Activated CD4-positive, CD25-positive, alpha-beta regulatory T cell treated with anti-CD3 and anti-CD28 coated beads, Interleukin-2, amount 50 U/mL, for 16 hours (primary cell): ENCODE data around the gene GAS2.

ENCODE experiments used
- DNase-seq: peaks from one replicate; pipeline ENCODE4 v3.0.0-alpha.2; 2020; ENCODE audit warnings: low read depth, low spot score

Gene GAS2

GRCh38 chr11:22671751-22672150, 5.3 kb downstream of the GAS2 start:
- DNase-seq, result no peak

- no peak for DNase-seq
Observed at GRCh38 chr11:22674470-22675439, 8.3 kb downstream of the GAS2 start.

GRCh38 chr11:22677153-22677903, 10.9 kb downstream of the GAS2 start:
- DNase-seq, result no peak

- no peak for DNase-seq
Observed at GRCh38 chr11:22680628-22681027, 14.2 kb downstream of the GAS2 start.

DNA sequence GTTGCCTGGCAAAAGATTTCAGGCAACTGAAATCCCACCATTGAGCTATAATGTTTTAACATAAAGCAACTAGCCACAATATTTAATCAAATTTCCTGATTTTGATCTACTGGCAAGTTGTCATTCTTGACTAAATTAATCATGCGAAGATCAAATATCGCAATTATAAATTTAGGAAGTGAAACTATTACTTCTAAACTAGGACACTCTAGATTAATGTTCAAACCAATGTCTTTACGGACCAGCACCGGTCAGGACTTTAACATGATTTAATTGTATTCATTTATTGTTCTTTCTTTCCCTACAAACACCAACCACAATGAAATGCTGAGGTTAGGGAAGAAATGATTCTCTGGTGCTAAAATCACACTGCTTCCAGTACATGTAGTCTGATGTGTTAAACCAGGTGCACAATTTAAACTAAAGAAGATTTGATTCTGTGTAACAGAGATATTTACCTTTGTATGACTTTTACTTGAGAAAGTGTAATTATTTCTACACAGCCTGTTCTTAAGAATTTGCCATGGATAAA, 14.9 kb downstream of the GAS2 start:
- no peak for DNase-seq

- DNase-seq, result no peak
Observed at GRCh38 chr11:22684082-22684481, 17.7 kb downstream of the GAS2 start.

DNA sequence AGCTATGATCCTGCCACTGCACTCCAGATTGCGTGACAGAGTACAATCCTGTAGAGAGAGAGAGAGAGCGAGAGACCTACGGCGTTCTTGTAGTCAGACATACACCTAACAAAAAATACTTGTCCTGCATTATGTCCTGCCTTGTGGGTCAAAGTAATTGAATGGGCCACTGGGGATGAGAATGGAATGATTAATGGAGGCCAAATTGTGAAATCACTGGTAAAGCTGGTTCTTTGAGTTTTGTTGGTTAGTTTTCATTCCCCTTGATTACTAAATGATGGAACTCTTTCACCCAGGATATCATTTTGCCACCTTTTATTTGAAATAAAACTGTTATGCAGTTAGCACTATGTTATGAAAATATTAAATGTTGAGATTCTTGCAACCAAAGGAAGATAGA, 18.7 kb downstream of the GAS2 start:
- no peak for DNase-seq

GRCh38 chr11:22688914-22689313, 22.5 kb downstream of the GAS2 start:
- DNase-seq, result no peak

GRCh38 chr11:22690257-22690656, 23.8 kb downstream of the GAS2 start:
- DNase-seq, result no peak

GRCh38 chr11:22690871-22691270, 24.5 kb downstream of the GAS2 start:
- DNase-seq, result no peak

DNA sequence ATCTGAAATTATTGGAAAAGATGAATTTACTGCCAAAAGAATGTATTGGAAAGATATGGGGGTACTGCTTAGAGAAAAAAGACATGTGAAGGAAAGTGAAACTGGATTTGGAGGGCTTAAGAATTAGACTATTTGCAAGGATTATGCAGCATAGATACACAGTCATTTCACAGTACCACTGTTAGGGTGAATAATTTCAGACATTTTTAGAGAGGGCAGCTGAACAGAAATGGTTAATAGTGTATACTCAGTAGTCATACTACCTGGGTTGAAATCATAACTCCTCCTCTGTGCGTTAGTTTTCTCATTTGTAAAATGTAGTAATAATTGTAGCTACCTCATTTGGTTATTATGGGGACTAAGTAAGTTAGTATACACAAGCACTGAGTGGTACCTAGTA, 33.0 kb downstream of the GAS2 start:
- no peak for DNase-seq

DNA sequence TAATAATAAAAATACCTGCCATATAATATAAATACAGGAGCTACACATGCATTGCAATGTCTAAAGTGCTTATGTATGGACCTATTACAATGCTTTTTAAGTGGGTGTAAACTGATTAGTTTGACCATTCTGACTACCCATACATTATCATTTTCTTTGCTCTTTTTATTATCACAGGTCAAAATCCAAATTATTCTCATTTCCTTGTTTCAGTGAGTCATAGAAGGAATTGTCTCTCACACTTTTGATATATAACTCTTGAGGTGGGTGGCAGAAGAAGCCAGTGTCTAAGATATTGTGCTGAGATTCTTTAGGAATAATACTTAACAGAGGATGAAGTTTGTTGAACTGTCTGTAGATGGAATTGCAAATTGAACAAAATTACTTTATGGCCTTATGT, 35.6 kb downstream of the GAS2 start:
- DNase-seq, result no peak

GRCh38 chr11:22703040-22703439, 36.6 kb downstream of the GAS2 start:
- no peak for DNase-seq

DNA sequence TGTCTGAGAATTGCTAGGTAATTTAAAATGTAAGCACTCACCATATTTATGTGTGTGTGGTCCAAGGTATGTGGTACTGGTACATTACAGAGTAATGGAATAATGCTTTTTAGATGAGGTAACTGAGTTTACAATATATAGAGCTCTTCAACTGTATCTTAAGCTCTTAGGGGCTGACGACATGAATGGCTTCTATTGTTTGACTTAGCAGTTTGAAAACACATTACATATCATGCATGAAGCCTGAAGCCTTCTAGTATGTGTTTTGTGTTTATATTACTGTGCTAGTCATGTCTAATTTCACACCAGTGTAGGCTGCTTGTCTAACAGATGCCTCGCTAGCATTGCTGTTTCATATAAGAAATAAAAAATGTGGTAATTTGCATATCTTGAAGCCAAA, 37.2 kb downstream of the GAS2 start:
- DNase-seq, result no peak

GRCh38 chr11:22707119-22707899, 40.9 kb downstream of the GAS2 start:
- no peak for DNase-seq

GRCh38 chr11:22711071-22711770, 44.8 kb downstream of the GAS2 start:
- DNase-seq, result no peak

DNA sequence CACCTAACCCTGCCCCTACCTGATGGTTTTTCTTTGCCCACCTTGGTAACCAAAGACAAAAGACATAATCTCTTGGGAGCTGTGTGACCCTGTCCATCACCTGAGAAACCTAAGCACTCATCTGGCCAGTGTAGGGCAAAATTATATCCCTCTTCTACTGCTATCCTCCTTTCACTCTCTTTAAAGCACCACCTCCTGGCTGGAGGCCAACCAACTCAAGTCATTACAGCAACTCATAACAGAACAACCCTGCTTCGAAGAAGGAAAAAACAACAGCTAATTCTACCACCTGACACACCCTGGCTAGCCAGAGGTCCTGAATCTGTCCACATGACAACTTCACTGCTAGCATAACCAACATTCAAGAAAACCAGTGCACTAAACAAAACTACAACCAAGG, 45.5 kb downstream of the GAS2 start:
- no peak for DNase-seq

- no peak for DNase-seq
Observed at GRCh38 chr11:22713336-22713735, 46.9 kb downstream of the GAS2 start.

DNA sequence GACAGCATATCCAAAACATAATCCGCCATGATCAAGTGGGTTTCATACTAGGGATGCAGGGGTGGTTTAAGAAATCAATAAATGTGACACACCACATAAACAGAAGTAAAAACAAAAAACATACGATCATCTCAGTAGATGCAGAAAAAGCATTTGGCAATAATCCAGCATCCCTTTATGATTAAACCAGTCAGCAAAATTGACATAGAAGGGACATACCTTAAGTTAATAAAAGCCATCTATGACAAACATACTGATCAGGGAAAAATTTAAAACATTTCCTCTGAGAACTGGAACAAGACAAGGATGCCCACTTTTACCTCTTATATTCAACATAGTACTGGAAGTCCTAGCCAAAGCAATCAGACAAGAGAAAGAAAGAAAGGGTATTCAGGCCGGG, 49.6 kb downstream of the GAS2 start:
- no peak for DNase-seq

GRCh38 chr11:22720457-22720856, 54.0 kb downstream of the GAS2 start:
- DNase-seq, result no peak

GRCh38 chr11:22723274-22723673, 56.9 kb downstream of the GAS2 start:
- no peak for DNase-seq
